Activated CD4-positive, alpha-beta T cell treated with anti-CD3 and anti-CD28 coated beads, Interleukin-2, Interleukin-4, amounts not matched to agents 100 ng/mL and 50 ng/mL, durations not matched to agents 16 hours and 8 hours (primary cell): ENCODE results near the gene CA4.
A peak's percentile ranks its signal among the peaks of the same experiment; 100 is the strongest.
"Not testable (repeated sequence)": the region's sequence is repeated elsewhere in the genome, so short reads cannot be mapped to it uniquely, and the experiment has no call there.

ENCODE experiments used
- DNase-seq: peaks from one replicate; pipeline ENCODE4 v3.0.0-alpha.2; 2020; ENCODE audit warnings: low spot score

The CA4 gene

GRCh38 chr17:60149691-60150582 lies at the start of gene CA4:
Gene CA4, plus strand, starts transcription at chr17:60149973. Its CDS starts 62 bp downstream, at chr17:60150035.
- DNase-seq, result no peak

GRCh38 chr17:60100577-60100976 lies 49.2 kb upstream of the CA4 start:
- not testable (repeated sequence) for DNase-seq

GRCh38 chr17:60102015-60102631 lies 47.6 kb upstream of the CA4 start:
- DNase-seq, result not testable (repeated sequence)

GRCh38 chr17:60102632-60103096 lies 47.1 kb upstream of the CA4 start:
- DNase-seq, result peak; percentile 16

GRCh38 chr17:60103957-60104356 lies 45.8 kb upstream of the CA4 start:
- DNase-seq, result no peak

GRCh38 chr17:60106340-60107059 lies 43.3 kb upstream of the CA4 start:
- DNase-seq, result no peak

- no peak for DNase-seq
Observed at GRCh38 chr17:60107526-60108257, 42.1 kb upstream of the CA4 start.

- DNase-seq, result not testable (repeated sequence)
Observed at GRCh38 chr17:60108309-60108708, 41.5 kb upstream of the CA4 start.

GRCh38 chr17:60108712-60109111 lies 41.1 kb upstream of the CA4 start:
- DNase-seq, result no peak

- DNase-seq, result no peak
Observed at GRCh38 chr17:60109161-60109560, 40.6 kb upstream of the CA4 start.

- DNase-seq, result no peak
Observed at GRCh38 chr17:60110586-60110985, 39.2 kb upstream of the CA4 start.

GRCh38 chr17:60111661-60112060 lies 38.1 kb upstream of the CA4 start:
- not testable (repeated sequence) for DNase-seq

- not testable (repeated sequence) for DNase-seq
Observed at GRCh38 chr17:60115364-60115763, 34.4 kb upstream of the CA4 start.

- not testable (repeated sequence) for DNase-seq
Observed at GRCh38 chr17:60116196-60116595, 33.6 kb upstream of the CA4 start.

GRCh38 chr17:60119162-60119561 lies 30.6 kb upstream of the CA4 start:
- DNase-seq, result not testable (repeated sequence)

- DNase-seq, result not testable (repeated sequence)
Observed at GRCh38 chr17:60119807-60120748, 29.7 kb upstream of the CA4 start.

- DNase-seq, result no peak
Observed at GRCh38 chr17:60127068-60128064, 22.4 kb upstream of the CA4 start.

GRCh38 chr17:60128171-60128859 lies 21.5 kb upstream of the CA4 start:
- no peak for DNase-seq

- no peak for DNase-seq
Observed at GRCh38 chr17:60129164-60129563, 20.6 kb upstream of the CA4 start.
